Calu3 (cell line): Measurements from ENCODE around the gene UPF2. TPM values are rescaled to one million over a fixed set of nuclear protein-coding genes. Genes with fewer than 3 reads are reported as not detected.

ENCODE experiments used
- BruUV-seq: library from RNA; stranded (reverse); fragments of 400-500 nt; replicated peaks from 2 replicates; lab custom pipeline; 2021; lab: Mats Ljungman, UMichigan
- CTCF ChIA-PET: fragments of 300-600 bp; sonication (Branson Sonifier 250); formaldehyde crosslinking; loops from one replicate; lab custom pipeline; 2022; ENCODE audit warnings: antibody characterized with exemption; lab: Charles Lee
- DNase-seq: peaks from one replicate; pipeline ENCODE4 v3.0.0; 2022
- H3K27ac Mint-ChIP-seq: one replicate; pipeline ENCODE4 v1.8.0; 2022; ENCODE audit warnings: mixed read lengths; ENCODE audit not compliant: unreplicated experiment
- H3K27me3 Mint-ChIP-seq: one replicate; pipeline ENCODE4 v1.8.0; 2022; ENCODE audit warnings: mixed read lengths; ENCODE audit not compliant: unreplicated experiment
- H3K36me3 Mint-ChIP-seq: one replicate; pipeline ENCODE4 v1.8.0; 2022; ENCODE audit warnings: mild to moderate bottlenecking, moderate library complexity, mixed read lengths; ENCODE audit not compliant: insufficient read depth, unreplicated experiment
- H3K4me1 Mint-ChIP-seq: one replicate; pipeline ENCODE4 v1.8.0; 2022; ENCODE audit warnings: mild to moderate bottlenecking, low read depth, mixed read lengths; ENCODE audit not compliant: unreplicated experiment
- H3K4me3 Mint-ChIP-seq: one replicate; pipeline ENCODE4 v1.8.0; 2022; ENCODE audit warnings: mild to moderate bottlenecking, low read depth, moderate library complexity, mixed read lengths; ENCODE audit not compliant: unreplicated experiment
- H3K9me3 Mint-ChIP-seq: one replicate; pipeline ENCODE4 v1.8.0; 2022; ENCODE audit warnings: low read depth, mixed read lengths; ENCODE audit not compliant: unreplicated experiment
- CTCF ChIP-seq: fragments of 200-600 bp; IDR thresholded peaks from one replicate; pipeline ENCODE4 v1.8.0; 2022; ENCODE audit warnings: antibody characterized with exemption; ENCODE audit not compliant: unreplicated experiment
- intact Hi-C: fragments of 100-400 bp; cut with micrococcal nuclease; formaldehyde crosslinking; loops from one replicate; pipeline ENCODE4 v1.10.0; 2022; ENCODE audit not compliant: unreplicated experiment
- total RNA-seq: library from RNA; stranded (reverse); gene quantifications from 2 replicates; pipeline ENCODE4 v1.2.3, GENCODE V29; 2022

The UPF2 gene
- total RNA-seq, 1 experiment from 2014 or later, result 33.7 TPM

DNA sequence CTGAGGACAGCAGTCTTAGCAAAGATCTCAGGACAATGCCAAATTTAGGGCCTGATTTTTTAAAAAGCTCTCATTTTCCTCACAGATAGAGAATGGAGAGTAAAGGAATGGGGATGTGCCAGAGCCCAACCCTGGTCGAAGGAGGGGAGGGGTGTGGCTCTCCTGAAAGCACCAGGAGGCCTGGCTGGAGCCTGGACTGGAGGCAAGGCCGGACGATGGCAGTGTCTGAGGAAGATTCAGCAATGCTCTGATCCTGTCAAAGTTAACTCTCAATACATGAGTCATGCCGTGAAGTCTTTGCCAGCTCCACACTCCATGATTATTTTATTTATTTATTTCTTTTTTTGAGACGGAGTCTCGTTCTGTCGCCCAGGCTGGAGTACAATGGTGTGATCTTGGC, 108.3 kb downstream of the UPF2 start:
- peaks cover 10% of the 10 kb centered on the region for H3K36me3 Mint-ChIP-seq
- no peaks in the 10 kb centered on the region for H3K27me3 Mint-ChIP-seq
- intact Hi-C loops, result no loop called here
- TF ChIP-seq CTCF, result no peak
- no peak overlapping the region for H3K4me3 Mint-ChIP-seq
- BruUV-seq, result no TSS peak
- H3K9me3 Mint-ChIP-seq, result no peaks in the 10 kb centered on the region
- H3K4me1 Mint-ChIP-seq, result no peaks in the 10 kb centered on the region
- no peak for DNase-seq
- CTCF ChIA-PET, result no interaction called here
- H3K27ac Mint-ChIP-seq, result no peak overlapping the region

DNA sequence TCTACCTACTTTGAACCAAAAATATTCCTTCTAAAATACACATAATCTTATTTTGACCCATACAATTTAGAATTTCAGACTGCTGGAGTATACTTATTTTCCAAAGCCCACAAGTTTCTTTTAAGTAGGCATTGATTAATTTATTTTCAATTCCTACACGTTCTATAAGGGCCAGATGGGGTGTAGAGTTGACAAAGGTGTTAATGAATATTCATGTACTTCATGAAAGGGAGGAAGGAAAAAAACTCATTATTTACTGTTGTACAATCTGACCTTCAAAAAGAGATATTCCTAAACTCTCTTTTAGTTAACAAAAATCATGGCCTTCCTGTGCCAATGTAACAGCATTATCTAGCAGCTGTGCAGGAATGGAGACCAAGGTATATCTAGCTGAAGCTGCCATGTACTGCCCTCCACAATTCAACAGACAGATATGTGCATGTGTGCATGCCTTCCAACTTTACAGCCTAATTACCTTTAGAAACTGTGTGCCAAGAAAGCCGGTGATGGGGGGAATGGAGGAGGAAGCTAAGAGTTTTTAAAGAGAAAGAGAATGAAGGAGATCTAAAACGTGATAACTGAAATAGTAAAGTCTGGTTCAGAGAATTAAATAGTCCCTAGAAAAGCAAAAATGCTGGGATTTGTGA, 108.9 kb downstream of the UPF2 start:
- no TSS peak for BruUV-seq
- Mint-ChIP-seq H3K9me3 (no peaks in the 10 kb centered on the region), H3K4me3 (no peak overlapping the region), H3K36me3 (peaks cover 10% of the 10 kb centered on the region), H3K27me3 (no peaks in the 10 kb centered on the region), H3K4me1 (no peaks in the 10 kb centered on the region), H3K27ac (no peak overlapping the region)
- DNase-seq, result no peak
- no peak for TF ChIP-seq CTCF
- CTCF ChIA-PET, result no interaction called here
- intact Hi-C loops, result no loop called here

DNA sequence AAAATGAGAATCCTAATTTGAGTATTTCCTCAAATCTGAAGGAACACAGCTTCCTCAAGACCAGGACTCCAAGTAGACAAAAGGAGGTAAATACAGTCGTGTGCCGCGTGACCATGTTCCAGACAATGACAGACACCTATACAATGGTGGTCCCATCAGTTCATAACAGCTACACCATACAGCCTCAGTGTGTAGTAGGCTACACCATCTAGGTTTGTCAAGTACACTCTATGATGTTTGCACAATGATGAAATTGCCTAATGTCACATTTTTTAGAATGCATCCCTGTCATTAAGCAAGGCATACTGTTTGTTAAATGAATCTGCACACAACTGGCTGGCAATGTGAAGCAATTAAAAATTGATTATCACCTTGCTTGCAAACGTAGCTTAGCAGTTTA, 111.6 kb downstream of the UPF2 start:
- DNase-seq, result no peak
- no TSS peak for BruUV-seq
- H3K4me3 Mint-ChIP-seq, result no peak overlapping the region
- peaks cover 27% of the 10 kb centered on the region for H3K36me3 Mint-ChIP-seq
- no peak for TF ChIP-seq CTCF
- H3K9me3 Mint-ChIP-seq, result no peaks in the 10 kb centered on the region
- intact Hi-C loops, result no loop called here
- H3K4me1 Mint-ChIP-seq, result no peaks in the 10 kb centered on the region
- no peak overlapping the region for H3K27ac Mint-ChIP-seq
- H3K27me3 Mint-ChIP-seq, result no peaks in the 10 kb centered on the region
- CTCF ChIA-PET, result no interaction called here

DNA sequence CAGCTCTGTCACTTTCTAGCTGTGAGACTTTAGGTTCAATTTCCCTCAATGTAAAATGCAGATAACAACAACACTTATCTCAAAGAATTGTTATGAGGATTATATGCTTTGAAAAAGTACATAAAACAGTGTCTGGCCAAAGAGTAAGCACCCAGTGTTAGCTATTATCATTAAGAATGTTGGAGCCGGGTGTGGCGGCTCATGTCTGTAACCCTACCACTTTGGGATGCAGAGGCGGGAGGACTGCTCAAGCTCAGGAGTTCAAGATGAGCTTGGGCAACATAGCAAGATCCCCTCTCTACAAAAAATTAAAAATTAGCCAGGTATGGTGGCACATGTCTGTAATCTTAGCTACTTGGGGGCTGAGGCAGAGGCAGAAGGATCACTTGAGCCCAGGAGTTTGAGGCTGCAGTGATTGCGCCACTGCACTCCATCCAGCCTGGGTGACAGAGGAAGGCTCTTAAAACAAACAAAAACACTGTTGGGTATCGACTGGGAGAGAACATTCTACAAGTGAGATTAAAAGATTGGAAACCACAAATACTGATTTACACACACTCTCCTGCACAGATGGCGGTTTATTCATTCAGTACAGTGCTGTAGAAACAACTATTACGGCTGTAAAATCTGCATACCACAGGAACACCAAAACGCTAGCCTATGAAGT, 112.2 kb downstream of the UPF2 start:
- no peak for DNase-seq
- TF ChIP-seq CTCF, result no peak
- BruUV-seq, result no TSS peak
- Mint-ChIP-seq H3K36me3 (peaks cover 28% of the 10 kb centered on the region), H3K27ac (no peak overlapping the region), H3K27me3 (no peaks in the 10 kb centered on the region), H3K9me3 (no peaks in the 10 kb centered on the region), H3K4me3 (no peak overlapping the region), H3K4me1 (no peaks in the 10 kb centered on the region)
- CTCF ChIA-PET, result no interaction called here
- intact Hi-C loops, result no loop called here
